Stomach (tissue), 9 donors: ENCODE results near the gene GLG1. TPM values are rescaled to one million over a fixed set of nuclear protein-coding genes. Genes with fewer than 3 reads are reported as not detected.

Experiments
- DNase-seq, 2 donors: peaks; one replicate each; pipeline versions ENCODE4 v3.0.0 to v3.0.0-alpha.2; 2013 to 2019
- H3K27ac ChIP-seq, 5 donors: fragments of 200-600 bp in 4 of 5; sonication (generic) in 4 of 5; one replicate each; pipeline ENCODE4 v1.5.1; 2013 to 2019; ENCODE audit warnings: mild to moderate bottlenecking in 1 of 5, moderate library complexity in 1 of 5
- H3K27me3 ChIP-seq, 3 donors: fragments of 200-600 bp; sonication (generic); one replicate each; pipeline ENCODE4 v1.5.1; 2017 to 2019; ENCODE audit warnings: mixed run types in 1 of 3
- H3K36me3 ChIP-seq, 4 donors: fragments of 200-600 bp; sonication (generic); 1 replicate in 3 of 4; 2 replicates in 1 of 4; pipeline ENCODE4 v1.5.1; 2016 to 2019
- H3K4me1 ChIP-seq, 4 donors: fragments of 200-600 bp; sonication (generic); one replicate each; pipeline ENCODE4 v1.5.1; 2016 to 2019
- H3K4me3 ChIP-seq, 4 donors: fragments of 200-600 bp; sonication (generic) in 3 of 4; one replicate each; pipeline ENCODE4 v1.5.1; 2016 to 2019; ENCODE audit warnings: mild to moderate bottlenecking in 1 of 4
- H3K9me3 ChIP-seq, 4 donors: fragments of 200-600 bp; sonication (generic); one replicate each; pipeline ENCODE4 v1.5.1; 2016 to 2019
- EP300 ChIP-seq: sonication (generic); formaldehyde crosslinking; IDR thresholded peaks from one replicate; pipeline ENCODE4 v1.6.1; 2017; ENCODE audit warnings: antibody characterized with exemption
- POLR2A ChIP-seq, 4 donors: fragments of 450-650 bp; IDR thresholded peaks; one replicate each; pipeline ENCODE4 v1.6.1; 2016; ENCODE audit warnings: antibody characterized with exemption in 4 of 4, control low read depth in 2 of 4, mild to moderate bottlenecking in 1 of 4, moderate library complexity in 1 of 4
- POLR2AphosphoS5 ChIP-seq, 3 donors: sonication (generic); formaldehyde crosslinking; IDR thresholded peaks; one replicate each; pipeline ENCODE4 v1.6.1; 2016; ENCODE audit warnings: antibody characterized with exemption in 3 of 3
- WGBS, 5 donors: extraction: QIAGEN DNeasy Blood & Tissue Kit in 3 of 5; methylation state at CpG; one replicate each; pipeline versions ENCODE4 v1.1.5 to v1.1.7; 2013 to 2018; 5-methylcytosine and 5-hydroxymethylcytosine counted together
- intact Hi-C: fragments of 100-400 bp; cut with DNase I; formaldehyde crosslinking; loops from one replicate; pipeline ENCODE4 v1.15.1; 2023; ENCODE audit warnings: low total_unique reads
- polyA plus RNA-seq, 3 donors: library from polyadenylated mRNA; stranded (reverse); fragments of 200-250 nt; gene quantifications; one replicate each; pipeline ENCODE4 v1.2.3, GENCODE V29; 2013
- total RNA-seq, 5 donors: library from RNA; depleted of rRNA; stranded (reverse); fragments of >200 nt; gene quantifications; one replicate each; pipeline versions ENCODE4 v1.1.0 to v1.2.3, GENCODE V29; 2014 to 2016
- TF ChIP-seq, protein P1 (sequence below), 7 experiments: fragments of 450-650 bp in 4 of 7; fragments of 200-600 bp in 3 of 7; sonication (generic) in 3 of 7; IDR thresholded peaks; one replicate each; pipeline ENCODE4 v1.5.1; 2016 to 2019; ENCODE audit warnings: antibody characterized with exemption in 7 of 7, control low read depth in 2 of 7, mild to moderate bottlenecking in 1 of 7
- donor health status: healthy with polysubstance abuse.
- donor health status: Bipolar disorder and iron deficiency.
- donor health status: healthy.

Gene GLG1
- total and polyA plus RNA-seq, 8 donors = 7.6 to 151 (median 46.3) TPM

DNA sequence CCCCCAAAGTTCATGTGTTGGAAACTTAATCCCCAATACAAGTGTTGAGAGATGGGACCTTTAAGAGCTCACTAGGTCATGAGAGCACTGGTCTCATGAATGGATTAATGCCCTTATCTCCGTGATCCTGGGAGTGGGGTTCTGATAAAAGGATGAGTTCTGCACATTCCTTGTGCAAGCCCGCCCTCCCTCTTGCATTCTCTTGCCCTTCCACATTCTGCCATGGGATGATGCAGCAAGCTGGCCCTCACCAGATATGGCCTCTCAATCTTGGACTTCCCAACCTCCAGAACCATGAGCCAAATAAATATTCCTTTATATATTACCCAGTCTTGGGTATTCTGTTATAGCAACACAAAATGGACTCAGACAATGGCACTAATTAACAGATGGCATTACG lies 14.1 kb downstream of the GLG1 start:
- Histone ChIP-seq H3K9me3 (no peaks in the 10 kb centered on the region), H3K36me3 (peaks cover 0 to 18% (median 14%) of the 10 kb centered on the region in 4 donors), H3K27me3 (no peaks in the 10 kb centered on the region), H3K4me1 (peaks cover 0 to 42% (median 16%) of the 10 kb centered on the region in 4 donors), H3K27ac (no peak overlapping the region), H3K4me3 (no peak overlapping the region)
- no peak for DNase-seq
- TF ChIP-seq POLR2AphosphoS5 (IDR thresholded peaks at IDR 0.05) (no peak), EP300 (no peak), POLR2A (IDR thresholded peaks at IDR 0.05) (no peak)
- TF ChIP-seq, protein P1, sequence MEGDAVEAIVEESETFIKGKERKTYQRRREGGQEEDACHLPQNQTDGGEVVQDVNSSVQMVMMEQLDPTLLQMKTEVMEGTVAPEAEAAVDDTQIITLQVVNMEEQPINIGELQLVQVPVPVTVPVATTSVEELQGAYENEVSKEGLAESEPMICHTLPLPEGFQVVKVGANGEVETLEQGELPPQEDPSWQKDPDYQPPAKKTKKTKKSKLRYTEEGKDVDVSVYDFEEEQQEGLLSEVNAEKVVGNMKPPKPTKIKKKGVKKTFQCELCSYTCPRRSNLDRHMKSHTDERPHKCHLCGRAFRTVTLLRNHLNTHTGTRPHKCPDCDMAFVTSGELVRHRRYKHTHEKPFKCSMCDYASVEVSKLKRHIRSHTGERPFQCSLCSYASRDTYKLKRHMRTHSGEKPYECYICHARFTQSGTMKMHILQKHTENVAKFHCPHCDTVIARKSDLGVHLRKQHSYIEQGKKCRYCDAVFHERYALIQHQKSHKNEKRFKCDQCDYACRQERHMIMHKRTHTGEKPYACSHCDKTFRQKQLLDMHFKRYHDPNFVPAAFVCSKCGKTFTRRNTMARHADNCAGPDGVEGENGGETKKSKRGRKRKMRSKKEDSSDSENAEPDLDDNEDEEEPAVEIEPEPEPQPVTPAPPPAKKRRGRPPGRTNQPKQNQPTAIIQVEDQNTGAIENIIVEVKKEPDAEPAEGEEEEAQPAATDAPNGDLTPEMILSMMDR (IDR thresholded peaks at IDR 0.05) = no peak
- 87 to 91% (median 91%) methylated on average over 3 of the region's 3 CpGs for WGBS, 5 donors
- intact Hi-C loops = no loop called here

DNA sequence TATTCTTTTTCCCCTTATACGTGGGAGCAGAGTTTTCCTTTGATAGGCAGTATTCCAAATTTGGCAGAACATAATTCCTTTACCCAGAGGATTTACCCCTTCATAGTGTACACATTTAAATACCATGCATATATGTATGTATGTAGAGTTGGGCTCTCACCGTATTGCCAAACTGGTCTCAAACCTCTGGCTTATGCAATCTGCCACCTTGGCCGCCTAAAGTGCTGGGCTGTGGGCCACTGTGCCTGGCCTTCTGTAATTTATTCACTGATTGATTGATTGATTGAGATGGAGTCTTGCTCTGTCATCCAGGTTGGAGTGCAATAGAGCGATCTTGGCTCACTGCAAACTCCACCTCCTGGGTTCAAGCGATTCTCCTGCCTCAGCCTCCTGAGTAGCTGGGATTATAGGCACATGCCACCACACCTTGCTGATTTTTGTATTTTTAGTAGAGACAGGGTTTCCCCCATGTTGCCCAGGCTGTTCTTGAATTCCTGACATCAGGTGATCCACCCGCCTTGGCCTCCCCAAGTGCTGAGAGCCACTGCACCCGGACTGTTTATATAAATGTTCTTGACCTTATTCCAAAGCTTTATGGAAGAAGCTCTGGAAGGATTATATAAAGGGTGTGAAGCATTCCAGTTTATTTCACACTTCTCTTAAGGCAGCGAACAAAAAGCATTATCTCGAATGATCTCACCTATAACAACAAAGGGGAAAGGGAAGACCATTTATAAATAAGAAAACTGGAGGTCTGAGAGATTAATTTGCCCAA lies 14.9 kb downstream of the GLG1 start:
- 71 to 83% (median 73%) methylated on average over 9 of the region's 9 CpGs for WGBS, 5 donors
- intact Hi-C loops = no loop called here
- Histone ChIP-seq H3K9me3 (no peaks in the 10 kb centered on the region), H3K27me3 (no peaks in the 10 kb centered on the region), H3K36me3 (peaks cover 0 to 17% (median 9%) of the 10 kb centered on the region in 4 donors), H3K27ac (no peak overlapping the region), H3K4me3 (no peak overlapping the region), H3K4me1 (peaks cover 0 to 43% (median 17%) of the 10 kb centered on the region in 4 donors)
- DNase-seq = no peak
- TF ChIP-seq, protein P1 (IDR thresholded peaks at IDR 0.05) = no peak
- TF ChIP-seq POLR2AphosphoS5 (IDR thresholded peaks at IDR 0.05) = no peak
- TF ChIP-seq POLR2A (IDR thresholded peaks at IDR 0.05) = no peak
- TF ChIP-seq EP300 = no peak

DNA sequence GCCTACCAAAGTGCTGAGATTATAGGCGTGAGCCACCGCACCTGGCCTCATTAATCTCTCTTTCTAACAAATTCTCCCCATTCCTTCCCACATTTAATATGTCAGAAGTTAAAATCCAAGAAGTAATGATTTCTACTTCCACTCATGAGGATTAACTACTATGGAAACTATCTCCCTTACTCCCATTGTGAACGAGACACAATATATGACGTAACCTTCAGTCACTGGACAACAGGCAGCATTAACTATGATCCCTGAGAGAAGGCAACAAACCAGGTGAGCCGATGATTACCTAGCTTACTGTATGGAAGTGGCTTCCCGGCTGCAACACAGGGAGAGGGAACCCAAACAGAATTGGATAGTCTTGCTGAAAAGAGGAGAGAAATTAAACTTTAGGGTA lies 20.0 kb downstream of the GLG1 start:
- no peaks in the 10 kb centered on the region for H3K9me3 ChIP-seq
- H3K27me3 ChIP-seq = no peaks in the 10 kb centered on the region
- DNase-seq = no peak
- TF ChIP-seq, protein P1 (IDR thresholded peaks at IDR 0.05) = no peak
- TF ChIP-seq POLR2AphosphoS5 (IDR thresholded peaks at IDR 0.05) (no peak), EP300 (no peak), POLR2A (IDR thresholded peaks at IDR 0.05) (no peak)
- no peak overlapping the region for H3K4me3 ChIP-seq
- intact Hi-C loops = no loop called here
- 72 to 88% (median 82%) methylated on average over 6 of the region's 6 CpGs for WGBS, 5 donors
- peaks cover 0 to 49% (median 24%) of the 10 kb centered on the region in 4 donors for H3K4me1 ChIP-seq
- no peak overlapping the region for H3K27ac ChIP-seq
- H3K36me3 ChIP-seq = peaks cover 0 to 8% (median 0%) of the 10 kb centered on the region in 4 donors

DNA sequence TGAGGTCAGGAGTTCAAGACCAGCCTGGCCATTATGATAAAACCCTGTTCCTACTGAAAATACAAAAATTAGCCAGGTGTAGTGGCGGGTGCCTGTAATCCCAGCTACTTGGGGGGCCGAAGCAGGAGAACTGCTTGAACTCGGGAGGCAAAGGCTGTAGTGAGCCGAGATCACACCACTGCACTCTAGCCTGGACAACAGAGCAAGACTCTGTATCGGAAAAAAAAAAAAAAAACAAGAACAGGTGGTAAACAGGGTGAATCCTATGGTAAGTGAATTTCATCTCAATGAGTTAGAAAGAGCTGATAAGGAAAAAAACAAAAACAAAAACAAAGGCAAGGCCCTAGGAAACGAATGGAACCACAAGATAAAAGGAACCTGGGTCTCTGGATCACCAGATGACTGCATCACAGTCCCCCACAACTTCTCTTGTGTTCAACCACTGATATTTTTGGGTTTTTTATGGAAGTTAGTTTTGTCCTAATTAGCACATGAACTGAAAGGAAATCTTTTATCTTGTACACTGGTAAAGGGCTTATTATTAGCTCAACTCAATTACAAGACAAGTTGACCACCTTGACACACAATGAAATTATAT lies 21.0 kb downstream of the GLG1 start:
- DNase-seq = no peak
- 87 to 98% (median 89%) methylated on average over 6 of the region's 6 CpGs for WGBS, 5 donors
- no peak overlapping the region for H3K27ac ChIP-seq
- no peak overlapping the region for H3K4me3 ChIP-seq
- intact Hi-C loops = no loop called here
- H3K36me3 ChIP-seq = peaks cover 0 to 8% (median 0%) of the 10 kb centered on the region in 4 donors
- no peaks in the 10 kb centered on the region for H3K27me3 ChIP-seq
- no peak for TF ChIP-seq EP300
- no peak for TF ChIP-seq POLR2AphosphoS5 (IDR thresholded peaks at IDR 0.05)
- TF ChIP-seq POLR2A (IDR thresholded peaks at IDR 0.05) = no peak
- TF ChIP-seq, protein P1 (IDR thresholded peaks at IDR 0.05) = no peak
- H3K9me3 ChIP-seq = no peaks in the 10 kb centered on the region
- peaks cover 0 to 51% (median 26%) of the 10 kb centered on the region in 4 donors for H3K4me1 ChIP-seq
